Effector memory CD8-positive, alpha-beta T cell (primary cell): ENCODE data around the gene TMEM87B.
"Not testable (repeated sequence)": the region's sequence is repeated elsewhere in the genome, so short reads cannot be mapped to it uniquely, and the experiment has no call there.

Experiments
- ATAC-seq: fragments of 150-1000 bp; cut with Tn5 transposase; replicated peaks from 2 replicates; pipeline ENCODE4 v1.10.0; 2021; ENCODE audit warnings: mild to moderate bottlenecking, moderate library complexity
- DNase-seq, 3 experiments: peaks; one replicate each; pipeline ENCODE4 v3.0.0; 2021
- H3K27ac Mint-ChIP-seq, 2 donors: one replicate each; pipeline ENCODE4 v1.8.0; 2022; ENCODE audit warnings: mild to moderate bottlenecking in 2 of 2, mixed read lengths in 2 of 2, moderate library complexity in 2 of 2
- H3K27me3 Mint-ChIP-seq, 2 donors: one replicate each; pipeline ENCODE4 v1.8.0; 2022; ENCODE audit warnings: mixed read lengths in 2 of 2
- H3K36me3 Mint-ChIP-seq: one replicate; pipeline ENCODE4 v1.8.0; 2022; ENCODE audit warnings: mild to moderate bottlenecking, moderate library complexity, mixed read lengths; ENCODE audit not compliant: insufficient read depth
- H3K4me1 Mint-ChIP-seq, 2 donors: one replicate each; pipeline ENCODE4 v1.8.0; 2022; ENCODE audit warnings: low read depth in 2 of 2, mixed read lengths in 2 of 2
- H3K4me3 Mint-ChIP-seq, 2 donors: one replicate each; pipeline ENCODE4 v1.8.0; 2022; ENCODE audit warnings: mild to moderate bottlenecking in 2 of 2, mixed read lengths in 2 of 2, moderate library complexity in 2 of 2
- H3K9me3 Mint-ChIP-seq, 2 donors: one replicate each; pipeline ENCODE4 v1.8.0; 2022; ENCODE audit warnings: mixed read lengths in 2 of 2

The TMEM87B gene

GRCh38 chr2:112024231-112024630 is 30.8 kb upstream of the TMEM87B start:
- H3K36me3 Mint-ChIP-seq: no peaks in the 10 kb centered on the region
- no peaks in the 10 kb centered on the region for H3K9me3 Mint-ChIP-seq
- DNase-seq (no peak), ATAC-seq (no peak)
- no peak overlapping the region for H3K4me3 Mint-ChIP-seq
- no peaks in the 10 kb centered on the region for H3K4me1 Mint-ChIP-seq
- no peak overlapping the region for H3K27ac Mint-ChIP-seq
- H3K27me3 Mint-ChIP-seq: peaks cover 32 to 35% of the 10 kb centered on the region in 2 donors

GRCh38 chr2:112024896-112025491 is 30.1 kb upstream of the TMEM87B start:
- no peaks in the 10 kb centered on the region for H3K9me3 Mint-ChIP-seq
- H3K4me1 Mint-ChIP-seq: no peaks in the 10 kb centered on the region
- DNase-seq: no peak
- H3K4me3 Mint-ChIP-seq: no peak overlapping the region
- ATAC-seq: no peak
- H3K27me3 Mint-ChIP-seq: peaks cover 26 to 33% of the 10 kb centered on the region in 2 donors
- H3K27ac Mint-ChIP-seq: no peak overlapping the region
- H3K36me3 Mint-ChIP-seq: no peaks in the 10 kb centered on the region

GRCh38 chr2:112026509-112026908 is 28.6 kb upstream of the TMEM87B start:
- no peaks in the 10 kb centered on the region for H3K9me3 Mint-ChIP-seq

GRCh38 chr2:112027767-112028166 is 27.3 kb upstream of the TMEM87B start:
- H3K36me3 Mint-ChIP-seq: no peaks in the 10 kb centered on the region
- no peaks in the 10 kb centered on the region for H3K9me3 Mint-ChIP-seq
- no peak for DNase-seq
- no peak overlapping the region for H3K27ac Mint-ChIP-seq
- no peak for ATAC-seq
- peaks cover 0 to 21% of the 10 kb centered on the region in 2 donors for H3K27me3 Mint-ChIP-seq
- H3K4me3 Mint-ChIP-seq: no peak overlapping the region
- H3K4me1 Mint-ChIP-seq: no peaks in the 10 kb centered on the region

More at GRCh38 chr2:112026509-112026908, 28.6 kb upstream of the TMEM87B start:
- Mint-ChIP-seq H3K27me3 (peaks cover 11 to 26% of the 10 kb centered on the region in 2 donors), H3K27ac (no peak overlapping the region), H3K4me3 (no peak overlapping the region), H3K4me1 (no peaks in the 10 kb centered on the region), H3K36me3 (no peaks in the 10 kb centered on the region)
- no peak for ATAC-seq
- no peak for DNase-seq

- Mint-ChIP-seq H3K36me3 (no peaks in the 10 kb centered on the region), H3K27ac (no peak overlapping the region), H3K4me1 (no peaks in the 10 kb centered on the region), H3K27me3 (peaks cover 0 to 21% of the 10 kb centered on the region in 2 donors), H3K4me3 (no peak overlapping the region), H3K9me3 (no peaks in the 10 kb centered on the region)
- no peak for DNase-seq
- no peak for ATAC-seq
Observed at GRCh38 chr2:112029164-112029563, 25.9 kb upstream of the TMEM87B start.

- Mint-ChIP-seq H3K9me3 (no peaks in the 10 kb centered on the region), H3K4me3 (no peak overlapping the region), H3K27ac (no peak overlapping the region), H3K27me3 (peaks cover 0 to 21% of the 10 kb centered on the region in 2 donors), H3K36me3 (peaks cover 4% of the 10 kb centered on the region), H3K4me1 (no peaks in the 10 kb centered on the region)
- ATAC-seq: no peak
- DNase-seq: no peak
Observed at GRCh38 chr2:112031473-112032223, 23.4 kb upstream of the TMEM87B start.

GRCh38 chr2:112032224-112032586 is 22.9 kb upstream of the TMEM87B start:
- ATAC-seq (no peak), DNase-seq (no peak)
- peaks cover 0 to 21% of the 10 kb centered on the region in 2 donors for H3K27me3 Mint-ChIP-seq
- H3K27ac Mint-ChIP-seq: no peak overlapping the region
- peaks cover 4% of the 10 kb centered on the region for H3K36me3 Mint-ChIP-seq
- H3K9me3 Mint-ChIP-seq: no peaks in the 10 kb centered on the region
- no peak overlapping the region for H3K4me3 Mint-ChIP-seq
- H3K4me1 Mint-ChIP-seq: no peaks in the 10 kb centered on the region

GRCh38 chr2:112032689-112033465 is 22.2 kb upstream of the TMEM87B start:
- Mint-ChIP-seq H3K9me3 (no peaks in the 10 kb centered on the region), H3K4me3 (no peak overlapping the region), H3K27ac (no peak overlapping the region), H3K4me1 (no peaks in the 10 kb centered on the region), H3K36me3 (peaks cover 4% of the 10 kb centered on the region), H3K27me3 (peaks cover 0 to 21% of the 10 kb centered on the region in 2 donors)
- DNase-seq (no peak), ATAC-seq (no peak)

- ATAC-seq: no peak
- Mint-ChIP-seq H3K27me3 (peaks cover 0 to 21% of the 10 kb centered on the region in 2 donors), H3K4me1 (no peaks in the 10 kb centered on the region), H3K4me3 (no peak overlapping the region), H3K9me3 (no peaks in the 10 kb centered on the region), H3K36me3 (peaks cover 4% of the 10 kb centered on the region), H3K27ac (no peak overlapping the region)
- DNase-seq: no peak
Observed at GRCh38 chr2:112033600-112033999, 21.5 kb upstream of the TMEM87B start.

GRCh38 chr2:112034924-112035323 is 20.1 kb upstream of the TMEM87B start:
- Mint-ChIP-seq H3K4me1 (no peaks in the 10 kb centered on the region), H3K4me3 (no peak overlapping the region), H3K27ac (no peak overlapping the region)

GRCh38 chr2:112035786-112036185 is 19.3 kb upstream of the TMEM87B start:
- H3K27ac Mint-ChIP-seq: no peak overlapping the region
- H3K4me3 Mint-ChIP-seq: no peak overlapping the region
- H3K27me3 Mint-ChIP-seq: peaks cover 0 to 8% of the 10 kb centered on the region in 2 donors
- DNase-seq (no peak), ATAC-seq (no peak)
- H3K36me3 Mint-ChIP-seq: peaks cover 4% of the 10 kb centered on the region
- H3K9me3 Mint-ChIP-seq: no peaks in the 10 kb centered on the region
- H3K4me1 Mint-ChIP-seq: no peaks in the 10 kb centered on the region

More at GRCh38 chr2:112034924-112035323, 20.1 kb upstream of the TMEM87B start:
- Mint-ChIP-seq H3K36me3 (peaks cover 4% of the 10 kb centered on the region), H3K27me3 (peaks cover 0 to 17% of the 10 kb centered on the region in 2 donors), H3K9me3 (no peaks in the 10 kb centered on the region)
- no peak for ATAC-seq
- DNase-seq: no peak

GRCh38 chr2:112039556-112039955 is 15.5 kb upstream of the TMEM87B start:
- not testable (repeated sequence) for DNase-seq, H3K27me3 Mint-ChIP-seq, H3K4me1 Mint-ChIP-seq, H3K27ac Mint-ChIP-seq, H3K36me3 Mint-ChIP-seq, H3K9me3 Mint-ChIP-seq, H3K4me3 Mint-ChIP-seq, ATAC-seq

GRCh38 chr2:112040066-112040465 is 15.0 kb upstream of the TMEM87B start:
- ATAC-seq, H3K27me3 Mint-ChIP-seq, H3K36me3 Mint-ChIP-seq, DNase-seq, H3K4me1 Mint-ChIP-seq, H3K9me3 Mint-ChIP-seq, H3K4me3 Mint-ChIP-seq, H3K27ac Mint-ChIP-seq: not testable (repeated sequence)
